Measurements from ENCODE around the gene EIF3B. TPM values are rescaled to one million over a fixed set of nuclear protein-coding genes. Genes with fewer than 3 reads are reported as not detected.
"Not testable (repeated sequence)": the region's sequence is repeated elsewhere in the genome, so short reads cannot be mapped to it uniquely, and the experiment has no call there.

EIF3B gene
- total RNA-seq (2022) (258 and 290 TPM in 2 replicates), Bru-seq, nascent RNA (percentile 90 among the genes with signal in this experiment), BruChase-seq, experiment 1, labeled RNA remaining after a 6-hour chase (percentile 95 among the genes with signal in this experiment), BruChase-seq, experiment 2, labeled RNA remaining after a 2-hour chase (percentile 90 among the genes with signal in this experiment)
- long read RNA-seq, transcript EIF3B-202 (19 exons, 2,966 nt): minor isoform, 285 of 1,090 reads
- long read RNA-seq, transcript EIF3B-201 (19 exons, 3,055 nt): major isoform, 428 of 1,090 reads
- long read RNA-seq, partial matches to known transcripts: 86 of 1,090 reads
- long read RNA-seq, other reads (novel, unspliced or antisense): 291 of 1,090 reads

- H3K27me3 Mint-ChIP-seq (ENCODE audit: insufficient read depth, unreplicated experiment): no peaks in the 10 kb centered on the region
- DNase-seq (ENCODE audit: unreplicated experiment): peak; percentile 94
- H3K27ac Mint-ChIP-seq (ENCODE audit: low read depth, unreplicated experiment): peak within 1 kb of the TSS; percentile 100
- no peaks in the 10 kb centered on the region for H3K9me3 Mint-ChIP-seq (ENCODE audit: unreplicated experiment)
- ChIA-PET CTCF (interaction anchor here (0.6 to 1.0 kb wide), 2 partner anchors 179 to 850 kb away, joined by 4 read pairs; partner anchors contain the start of gene INTS1), POLR2A (interaction anchor here (0.7 to 3.5 kb wide), 30 partner anchors 10 to 897 kb away, joined by 3 to 14 read pairs (median 4); partner anchors contain the start of genes CHST12, MAD1L1, MRM2 and NUDT1)
- intact Hi-C loops (cut with micrococcal nuclease): no loop called here
- TF ChIP-seq, protein P1, sequence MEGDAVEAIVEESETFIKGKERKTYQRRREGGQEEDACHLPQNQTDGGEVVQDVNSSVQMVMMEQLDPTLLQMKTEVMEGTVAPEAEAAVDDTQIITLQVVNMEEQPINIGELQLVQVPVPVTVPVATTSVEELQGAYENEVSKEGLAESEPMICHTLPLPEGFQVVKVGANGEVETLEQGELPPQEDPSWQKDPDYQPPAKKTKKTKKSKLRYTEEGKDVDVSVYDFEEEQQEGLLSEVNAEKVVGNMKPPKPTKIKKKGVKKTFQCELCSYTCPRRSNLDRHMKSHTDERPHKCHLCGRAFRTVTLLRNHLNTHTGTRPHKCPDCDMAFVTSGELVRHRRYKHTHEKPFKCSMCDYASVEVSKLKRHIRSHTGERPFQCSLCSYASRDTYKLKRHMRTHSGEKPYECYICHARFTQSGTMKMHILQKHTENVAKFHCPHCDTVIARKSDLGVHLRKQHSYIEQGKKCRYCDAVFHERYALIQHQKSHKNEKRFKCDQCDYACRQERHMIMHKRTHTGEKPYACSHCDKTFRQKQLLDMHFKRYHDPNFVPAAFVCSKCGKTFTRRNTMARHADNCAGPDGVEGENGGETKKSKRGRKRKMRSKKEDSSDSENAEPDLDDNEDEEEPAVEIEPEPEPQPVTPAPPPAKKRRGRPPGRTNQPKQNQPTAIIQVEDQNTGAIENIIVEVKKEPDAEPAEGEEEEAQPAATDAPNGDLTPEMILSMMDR (IDR thresholded peaks at IDR 0.05; ENCODE audit: unreplicated experiment): no peak
- peaks cover 41% of the 10 kb centered on the region for H3K36me3 Mint-ChIP-seq (ENCODE audit: insufficient read depth, unreplicated experiment)
- no TSS peak for BruUV-seq (replicated peaks)
- peak within 1 kb of the TSS; percentile 91 for H3K4me3 Mint-ChIP-seq (ENCODE audit: unreplicated experiment)
- peaks cover 9% of the 10 kb centered on the region for H3K4me1 Mint-ChIP-seq (ENCODE audit: insufficient read depth, unreplicated experiment)
These were observed at the start of gene EIF3B for GRCh38 chr7:2354186-2354938. Gene EIF3B, plus strand, starts transcription at chr7:2354827. Its CDS starts 95 bp downstream, at chr7:2354922.

DNA sequence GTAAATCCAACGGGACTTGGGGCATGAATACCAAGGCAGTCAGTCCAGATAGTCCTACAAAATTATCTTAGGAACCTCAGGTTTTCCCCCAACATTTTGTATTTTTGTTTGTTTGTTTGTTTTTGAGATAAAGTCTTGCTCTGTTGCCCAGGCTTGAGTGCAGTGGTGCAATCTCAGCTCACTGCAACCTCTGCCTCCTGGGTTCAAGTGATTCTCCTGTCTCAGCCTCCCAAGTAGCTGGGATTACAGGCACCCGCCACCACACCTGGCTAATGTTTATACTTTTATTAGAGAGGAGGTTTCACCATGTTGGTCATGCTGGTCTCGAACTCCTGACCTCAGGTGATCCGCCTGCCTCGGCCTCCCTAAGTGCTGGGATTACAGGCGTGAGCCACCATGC lies 49.4 kb upstream of the EIF3B start:
- not testable (repeated sequence) for H3K4me3 Mint-ChIP-seq (ENCODE audit: unreplicated experiment)
- peaks cover 10% of the 10 kb centered on the region for H3K4me1 Mint-ChIP-seq (ENCODE audit: insufficient read depth, unreplicated experiment)

GRCh38 chr7:2306688-2307087 lies 47.9 kb upstream of the EIF3B start:
- TF ChIP-seq, protein P1 (IDR thresholded peaks at IDR 0.05; ENCODE audit: unreplicated experiment): no peak
- peaks cover 12% of the 10 kb centered on the region for H3K36me3 Mint-ChIP-seq (ENCODE audit: insufficient read depth, unreplicated experiment)
- intact Hi-C loops (cut with micrococcal nuclease): no loop called here

More for the DNA sequence above, 49.4 kb upstream of the EIF3B start:
- ChIA-PET CTCF (interaction anchor here (0.6 to 0.7 kb wide), 2 partner anchors 749 to 1435 kb away, joined by 3 read pairs; no protein-coding TSS in a partner anchor), POLR2A (interaction anchor here (0.9 kb wide), 1 partner anchor 49 kb away, joined by 3 read pairs; the partner anchor contains the start of gene EIF3B)
- BruUV-seq (replicated peaks); H3K27ac Mint-ChIP-seq (ENCODE audit: low read depth, unreplicated experiment); H3K27me3 Mint-ChIP-seq (ENCODE audit: insufficient read depth, unreplicated experiment); H3K9me3 Mint-ChIP-seq (ENCODE audit: unreplicated experiment); intact Hi-C loops (cut with micrococcal nuclease); DNase-seq (ENCODE audit: unreplicated experiment): not testable (repeated sequence)
- H3K36me3 Mint-ChIP-seq (ENCODE audit: insufficient read depth, unreplicated experiment): peaks cover 12% of the 10 kb centered on the region

GRCh38 chr7:2307690-2308107 lies 46.9 kb upstream of the EIF3B start:
- peaks cover 10% of the 10 kb centered on the region for H3K4me1 Mint-ChIP-seq (ENCODE audit: insufficient read depth, unreplicated experiment)
- ChIA-PET POLR2A (no interaction called here), CTCF (no interaction called here)
- no peaks in the 10 kb centered on the region for H3K9me3 Mint-ChIP-seq (ENCODE audit: unreplicated experiment)
- BruUV-seq (replicated peaks): no TSS peak
- TF ChIP-seq, protein P1 (IDR thresholded peaks at IDR 0.05; ENCODE audit: unreplicated experiment): no peak
- peaks cover 12% of the 10 kb centered on the region for H3K36me3 Mint-ChIP-seq (ENCODE audit: insufficient read depth, unreplicated experiment)
- no peak for DNase-seq (ENCODE audit: unreplicated experiment)
- H3K27me3 Mint-ChIP-seq (ENCODE audit: insufficient read depth, unreplicated experiment): no peaks in the 10 kb centered on the region
- no peak overlapping the region for H3K27ac Mint-ChIP-seq (ENCODE audit: low read depth, unreplicated experiment)
- no peak overlapping the region for H3K4me3 Mint-ChIP-seq (ENCODE audit: unreplicated experiment)
- intact Hi-C loops (cut with micrococcal nuclease): no loop called here

More at GRCh38 chr7:2306688-2307087, 47.9 kb upstream of the EIF3B start:
- H3K9me3 Mint-ChIP-seq (ENCODE audit: unreplicated experiment): no peaks in the 10 kb centered on the region
- H3K27ac Mint-ChIP-seq (ENCODE audit: low read depth, unreplicated experiment): no peak overlapping the region
- H3K4me1 Mint-ChIP-seq (ENCODE audit: insufficient read depth, unreplicated experiment): peaks cover 10% of the 10 kb centered on the region
- ChIA-PET POLR2A (no interaction called here), CTCF (interaction anchor here (0.7 kb wide), 1 partner anchor 9 kb away, joined by 3 read pairs; no protein-coding TSS in a partner anchor)
- no TSS peak for BruUV-seq (replicated peaks)
- no peak overlapping the region for H3K4me3 Mint-ChIP-seq (ENCODE audit: unreplicated experiment)
- no peak for DNase-seq (ENCODE audit: unreplicated experiment)
- H3K27me3 Mint-ChIP-seq (ENCODE audit: insufficient read depth, unreplicated experiment): no peaks in the 10 kb centered on the region

Measured in MCF 10A (cell line).